ENCODE measurements around the gene GALNT12.

- no peak for TF ChIP-seq POLR2AphosphoS5 (IDR thresholded peaks at IDR 0.05; ENCODE audit: borderline replicate concordance, low read depth, low read length)
- TF ChIP-seq EZH2 (IDR thresholded peaks at IDR 0.05) = no peak
- TF ChIP-seq FOXP2 (optimal IDR thresholded peaks at IDR 0.05; ENCODE audit: control extremely low read depth, extremely low read length, insufficient read depth) = no peak
Measured at GRCh38 chr9:98846879-98847278, 39.4 kb downstream of the GALNT12 start.

All from SK-N-MC (cell line).